Neural cell (in vitro differentiated cells): Measurements from ENCODE around the gene DCTN5. TPM values are rescaled to one million over a fixed set of nuclear protein-coding genes. Genes with fewer than 3 reads are reported as not detected.

Experiments
- H2AFZ ChIP-seq: fragments of 200-600, 300-800 bp; sonication (generic), shearing (Covaris generic); 2 replicates; pipeline ENCODE4 v1.6.0; 2014; ENCODE audit warnings: low read depth, mild to moderate bottlenecking, antibody characterized with exemption, low read length, moderate library complexity
- H3F3A ChIP-seq: fragments of 200-600 bp; shearing (Covaris generic); 2 replicates; pipeline ENCODE4 v1.6.1; 2016; ENCODE audit warnings: mild to moderate bottlenecking, moderate library complexity, mixed read lengths, antibody characterized with exemption, low read length; ENCODE audit not compliant: insufficient read depth, poor library complexity, severe bottlenecking
- H3K27ac ChIP-seq: fragments of 200-600, 300-800 bp; sonication (generic), shearing (Covaris generic); 2 replicates; pipeline ENCODE4 v1.5.1; 2014; ENCODE audit warnings: mild to moderate bottlenecking, low read length, moderate library complexity
- H3K27me3 ChIP-seq: fragments of 300-800, 200-600 bp; sonication (generic), shearing (Covaris generic); 2 replicates; pipeline ENCODE4 v1.6.0; 2014; ENCODE audit warnings: mild to moderate bottlenecking, low read depth, low read length, moderate library complexity; ENCODE audit not compliant: insufficient read depth
- H3K36me3 ChIP-seq: fragments of 300-800, 200-600 bp; sonication (generic), shearing (Covaris generic); 2 replicates; pipeline ENCODE4 v1.5.1; 2014; ENCODE audit warnings: mild to moderate bottlenecking, antibody characterized with exemption, low read length, moderate library complexity; ENCODE audit not compliant: insufficient read depth
- H3K4me2 ChIP-seq: fragments of 300-800, 200-600 bp; sonication (generic), shearing (Covaris generic); 2 replicates; pipeline ENCODE4 v1.6.0; 2014; ENCODE audit warnings: mild to moderate bottlenecking, low read length
- H3K4me3 ChIP-seq: fragments of 300-800, 200-600 bp; sonication (generic), shearing (Covaris generic); 2 replicates; pipeline ENCODE4 v1.5.1; 2014; ENCODE audit warnings: mild to moderate bottlenecking, low read length, moderate library complexity
- H3K79me2 ChIP-seq: fragments of 200-600 bp; shearing (Covaris generic); replicated peaks from 2 replicates; pipeline ENCODE4 v1.6.0; 2014; ENCODE audit warnings: mild to moderate bottlenecking, low read length, moderate library complexity; ENCODE audit not compliant: insufficient read depth
- H3K9ac ChIP-seq: fragments of 300-800, 200-600 bp; sonication (generic), shearing (Covaris generic); 2 replicates; pipeline ENCODE4 v1.6.1; 2016; ENCODE audit warnings: mild to moderate bottlenecking, low read length, mixed read lengths
- H3K9me2 ChIP-seq: fragments of 200-600 bp; shearing (Covaris generic); 2 replicates; pipeline ENCODE4 v1.6.1; 2016; ENCODE audit warnings: mild to moderate bottlenecking, low read length, mixed read lengths; ENCODE audit not compliant: insufficient read depth
- H3K9me3 ChIP-seq: fragments of 200-600, 300-800 bp; sonication (generic), shearing (Covaris generic); 2 replicates; pipeline ENCODE4 v1.6.1; 2016; ENCODE audit warnings: mild to moderate bottlenecking, mixed run types, low read length, moderate library complexity, mixed read lengths
- H4K20me1 ChIP-seq: fragments of 200-600 bp; shearing (Covaris generic); 2 replicates; pipeline ENCODE4 v1.6.1; 2016; ENCODE audit warnings: mild to moderate bottlenecking, mixed run types; ENCODE audit not compliant: insufficient read depth
- CTCF ChIP-seq: fragments of 450-650 bp; IDR thresholded peaks from 2 replicates; pipeline ENCODE4 v1.5.1; 2014; ENCODE audit warnings: antibody characterized with exemption, mild to moderate bottlenecking, moderate library complexity; ENCODE audit not compliant: poor library complexity, severe bottlenecking
- EP300 ChIP-seq: fragments of 450-650 bp; conservative IDR thresholded peaks from 2 replicates; pipeline ENCODE4 v1.6.1; 2014; ENCODE audit warnings: antibody characterized with exemption, mild to moderate bottlenecking, moderate library complexity; ENCODE audit not compliant: poor library complexity, severe bottlenecking
- EZH2 ChIP-seq: fragments of 200-600, 300-800 bp; shearing (Covaris generic), sonication (generic); IDR thresholded peaks from 2 replicates; pipeline ENCODE4 v1.6.1; 2014; ENCODE audit warnings: antibody characterized with exemption, low read length, borderline replicate concordance, mild to moderate bottlenecking; ENCODE audit not compliant: insufficient read depth, poor library complexity, severe bottlenecking
- MXI1 ChIP-seq: fragments of 450-650 bp; conservative IDR thresholded peaks from 2 replicates; pipeline ENCODE4 v1.6.1; 2014; ENCODE audit warnings: antibody characterized with exemption, mild to moderate bottlenecking; ENCODE audit not compliant: poor library complexity, severe bottlenecking
- POLR2AphosphoS5 ChIP-seq: IDR thresholded peaks from 2 replicates; pipeline ENCODE4 v1.6.1; 2012
- RAD21 ChIP-seq: fragments of 450-650 bp; conservative IDR thresholded peaks from 2 replicates; pipeline ENCODE4 v1.6.1; 2014; ENCODE audit warnings: antibody characterized with exemption, mild to moderate bottlenecking, moderate library complexity
- REST ChIP-seq: IDR thresholded peaks from 2 replicates; pipeline ENCODE4 v1.6.1; 2012; ENCODE audit warnings: borderline replicate concordance
- SMC3 ChIP-seq: fragments of 450-650 bp; conservative IDR thresholded peaks from 2 replicates; pipeline ENCODE4 v1.6.1; 2014; ENCODE audit warnings: antibody characterized with exemption, mild to moderate bottlenecking, moderate library complexity; ENCODE audit not compliant: poor library complexity
- TAF1 ChIP-seq: IDR thresholded peaks from 2 replicates; pipeline ENCODE4 v1.6.1; 2012; ENCODE audit warnings: low read depth
- polyA plus RNA-seq: library from polyadenylated mRNA; depleted of rRNA; stranded (reverse); fragments of >200 nt; gene quantifications from 2 replicates; pipeline ENCODE4 v1.2.3, GENCODE V29; 2014

DCTN5 gene
- polyA plus RNA-seq, 1 donor from 2014 or later = 65.8 TPM

GRCh38 chr16:23595246-23595950 is 45.9 kb upstream of the DCTN5 start:
- peak overlapping the region; percentile 62 for H3K27ac ChIP-seq
- H3K79me2 ChIP-seq = peaks cover 40% of the 10 kb centered on the region
- H3K9me3 ChIP-seq = no peaks in the 10 kb centered on the region
- H3K9ac ChIP-seq = peak overlapping the region; percentile 87
- H4K20me1 ChIP-seq = no peaks in the 10 kb centered on the region
- H3K36me3 ChIP-seq = no peaks in the 10 kb centered on the region
- peak overlapping the region; percentile 84 for H3K4me3 ChIP-seq
- H3K27me3 ChIP-seq = no peaks in the 10 kb centered on the region
- H3F3A ChIP-seq = no peaks in the 10 kb centered on the region
- H3K9me2 ChIP-seq = no peaks in the 10 kb centered on the region
- H3K4me2 ChIP-seq = peak overlapping the region; percentile 88
- peak overlapping the region; percentile 81 for H2AFZ ChIP-seq
- TF ChIP-seq TAF1 = no peak
- no peak for TF ChIP-seq REST
- TF ChIP-seq SMC3 = no peak
- TF ChIP-seq CTCF = no peak
- TF ChIP-seq MXI1 = no peak
- TF ChIP-seq RAD21 = no peak
- no peak for TF ChIP-seq EP300
- no peak for TF ChIP-seq EZH2
- TF ChIP-seq POLR2AphosphoS5 = no peak

- Histone ChIP-seq H3K9me3 (no peaks in the 10 kb centered on the region), H3K27ac (peak within 1 kb of the TSS; percentile 62), H3K4me3 (peak within 1 kb of the TSS; percentile 84), H3K4me2 (peak within 1 kb of the TSS; percentile 88), H3K9ac (peak within 1 kb of the TSS; percentile 87), H3K9me2 (no peaks in the 10 kb centered on the region), H3K79me2 (peaks cover 37% of the 10 kb centered on the region), H4K20me1 (no peaks in the 10 kb centered on the region), H3K27me3 (no peaks in the 10 kb centered on the region), H3F3A (no peaks in the 10 kb centered on the region), H3K36me3 (no peaks in the 10 kb centered on the region), H2AFZ (peak within 1 kb of the TSS; percentile 81)
- peak; percentile 62 for TF ChIP-seq REST
- TF ChIP-seq TAF1 = peak; percentile 81
- TF ChIP-seq SMC3 = peak; percentile 63
- TF ChIP-seq CTCF = peak; percentile 99
- peak; percentile 88 for TF ChIP-seq POLR2AphosphoS5
- TF ChIP-seq EZH2 = no peak
- peak; percentile 43 for TF ChIP-seq RAD21
- peak; percentile 30 for TF ChIP-seq EP300
- TF ChIP-seq MXI1 = peak; percentile 87
These were observed 45.1 kb upstream of the DCTN5 start, which contains the start of gene NDUFAB1 for GRCh38 chr16:23595951-23596720. NDUFAB1 (minus strand) TSS chr16:23596316; CDS start chr16:23596290, 26 bp downstream.
